Motor neuron (in vitro differentiated cells): ENCODE measurements around the gene COQ8B. TPM values are rescaled to one million over a fixed set of nuclear protein-coding genes. Genes with fewer than 3 reads are reported as not detected.

ENCODE experiments used
- ATAC-seq, 8 experiments: fragments of 200-7000 bp; cut with Tn5 transposase; replicated peaks in 6 of 8; 2 replicates each; pipeline ENCODE4 v1.8.0; 2021; ENCODE audit warnings: mild to moderate bottlenecking in 8 of 8, moderate library complexity in 8 of 8
- H3K27ac ChIP-seq, 2 donors: fragments of 250-450 bp; sonication (Bioruptor Pico); 2 replicates each; pipeline ENCODE4 v1.9.0; 2021; ENCODE audit warnings: antibody characterized with exemption in 2 of 2, mild to moderate bottlenecking in 2 of 2, moderate library complexity in 1 of 2
- H3K4me1 ChIP-seq, 2 donors: fragments of 250-450 bp; sonication (Bioruptor Pico); replicated peaks in 1 of 2; 2 replicates each; pipeline ENCODE4 v1.6.1; 2021; ENCODE audit warnings: antibody characterized with exemption in 2 of 2, mild to moderate bottlenecking in 2 of 2, moderate library complexity in 1 of 2
- H3K4me3 ChIP-seq, 5 donors: fragments of 250-450 bp; sonication (Bioruptor Pico); 2 replicates each; pipeline ENCODE4 v1.9.0; 2021; ENCODE audit warnings: antibody characterized with exemption in 5 of 5, mild to moderate bottlenecking in 5 of 5, moderate library complexity in 4 of 5
- WGBS, 10 experiments: fragments of 450-650 bp; shearing (Covaris generic); methylation state at CpG; one replicate each; pipeline ENCODE4 v1.0.0; 2022; 5-methylcytosine and 5-hydroxymethylcytosine counted together
- in situ Hi-C, 9 experiments: fragments of 400-800 bp; cut with MboI; loops; one replicate each; pipeline ENCODE4 v1.15.0; 2021; ENCODE audit warnings: low sequenced_read_pairs in 9 of 9, low pct_unique_long_range_greater_than_20kb in 2 of 9; ENCODE audit not compliant: unreplicated experiment in 9 of 9
- total RNA-seq, 8 experiments: library from RNA; unstranded; fragments of 300-600 nt; gene quantifications; 2 replicates each; pipeline versions ENCODE4 v1.2.3 to v1.2.4, GENCODE V29; 2022

The COQ8B gene
- total RNA-seq, 8 experiments from 2014 or later: 27.6 to 53.1 (median 32.8) TPM

DNA sequence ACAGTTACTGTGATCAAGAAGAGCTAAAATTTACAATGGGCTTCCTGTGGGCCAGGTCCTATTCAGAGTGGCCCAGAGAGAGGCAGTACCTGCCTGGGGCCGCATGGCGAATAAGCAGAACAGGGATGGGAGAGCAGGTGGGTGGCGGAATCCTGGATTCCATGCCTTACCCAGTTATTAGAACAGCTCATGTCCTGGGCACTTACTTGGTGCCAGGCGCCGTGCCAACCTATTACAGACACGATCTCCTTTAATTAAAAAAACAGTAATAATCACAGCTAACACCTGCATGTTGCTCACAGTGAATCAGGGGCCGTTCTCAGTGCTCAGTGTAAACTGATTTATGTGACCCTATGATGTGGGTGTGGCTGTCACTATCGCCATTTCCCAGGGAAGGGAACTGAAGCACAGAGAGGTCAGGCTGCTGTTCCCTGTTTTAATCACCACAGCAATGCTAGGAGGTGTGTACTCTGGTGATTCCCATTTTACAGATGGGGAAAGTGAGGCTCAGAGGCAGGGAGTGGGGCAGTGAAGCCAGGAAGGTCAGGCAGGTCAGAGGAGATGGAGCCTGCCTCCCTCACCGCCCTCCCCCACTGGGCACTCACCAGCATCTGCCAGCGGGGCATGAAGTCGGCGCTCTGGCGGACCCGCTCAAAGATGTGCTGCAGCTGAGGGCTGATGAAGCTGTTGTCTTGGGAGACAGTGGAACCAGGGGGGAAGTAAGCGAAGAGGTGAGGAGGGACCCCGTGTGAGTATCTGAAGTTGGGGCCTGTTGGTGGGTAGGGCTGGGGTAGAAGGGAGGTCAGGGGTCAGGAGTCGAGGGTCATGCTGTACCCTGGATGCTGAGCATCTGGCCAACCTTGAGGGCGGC is 12.0 kb downstream of the COQ8B start:
- no peak for ATAC-seq
- H3K4me3 ChIP-seq: no peak overlapping the region
- WGBS, 10 experiments: 68 to 100% (median 91%) methylated on average over 2 to 8 of the region's 18 CpGs; no CpG with 5 or more reads in 1 of the 10 experiments
- peaks cover 7 to 9% of the 10 kb centered on the region in 2 donors for H3K4me1 ChIP-seq
- H3K27ac ChIP-seq: no peak overlapping the region
- in situ Hi-C loops: no loop called here

GRCh38 chr19:40703029-40703755 is 13.5 kb downstream of the COQ8B start:
- Histone ChIP-seq H3K4me1 (peaks cover 7 to 9% of the 10 kb centered on the region in 2 donors), H3K4me3 (no peak overlapping the region), H3K27ac (peak overlapping the region; percentile 63 to 82)
- in situ Hi-C loops: no loop called here
- WGBS, 10 experiments: 64 to 100% (median 77%) methylated on average over 1 to 8 of the region's 24 CpGs; no CpG with 5 or more reads in 2 of the 10 experiments
- peak in 5 of 8 experiments; percentile 66 to 71 (median 69) for ATAC-seq

GRCh38 chr19:40702337-40703012 is 14.2 kb downstream of the COQ8B start:
- peak overlapping the region; percentile 63 to 82 for H3K27ac ChIP-seq
- 38 to 88% (median 47%) methylated on average over 2 to 7 of the region's 18 CpGs; no CpG with 5 or more reads in 4 of the 10 experiments for WGBS, 10 experiments
- ATAC-seq: peak; percentile 20 to 94 (median 92)
- H3K4me3 ChIP-seq: no peak overlapping the region
- peaks cover 7 to 9% of the 10 kb centered on the region in 2 donors for H3K4me1 ChIP-seq
- in situ Hi-C loops: no loop called here

DNA sequence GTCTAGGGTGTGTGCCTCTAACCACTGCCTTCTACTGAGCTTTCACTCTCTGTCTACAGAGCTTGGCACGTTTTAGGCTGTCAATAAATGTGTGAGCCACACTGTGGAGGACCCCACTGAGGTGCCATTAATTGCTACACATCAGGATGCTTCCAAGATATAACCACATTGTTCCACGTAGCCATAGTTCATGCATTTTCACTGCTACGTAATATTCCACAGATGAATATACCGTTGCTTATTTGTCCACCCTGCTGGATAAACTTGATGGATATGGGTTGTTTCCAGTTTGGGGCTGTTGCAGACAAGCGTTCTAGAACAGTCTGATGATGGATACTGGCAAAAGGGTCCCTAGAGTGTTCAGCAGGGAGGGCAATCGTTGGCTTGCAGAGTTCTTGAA is 14.9 kb downstream of the COQ8B start:
- Histone ChIP-seq H3K27ac (no peak overlapping the region), H3K4me1 (peaks cover 7 to 9% of the 10 kb centered on the region in 2 donors), H3K4me3 (no peak overlapping the region)
- ATAC-seq: no peak
- WGBS, 10 experiments: 87 to 100% (median 100%) methylated on average over 1 to 6 of the region's 6 CpGs; no CpG with 5 or more reads in 3 of the 10 experiments
- in situ Hi-C loops: no loop called here

- 80 to 100% (median 90%) methylated on average over 1 to 3 of the region's 9 CpGs; no CpG with 5 or more reads in 7 of the 10 experiments for WGBS, 10 experiments
Measured at GRCh38 chr19:40700083-40700482, 16.6 kb downstream of the COQ8B start.

DNA sequence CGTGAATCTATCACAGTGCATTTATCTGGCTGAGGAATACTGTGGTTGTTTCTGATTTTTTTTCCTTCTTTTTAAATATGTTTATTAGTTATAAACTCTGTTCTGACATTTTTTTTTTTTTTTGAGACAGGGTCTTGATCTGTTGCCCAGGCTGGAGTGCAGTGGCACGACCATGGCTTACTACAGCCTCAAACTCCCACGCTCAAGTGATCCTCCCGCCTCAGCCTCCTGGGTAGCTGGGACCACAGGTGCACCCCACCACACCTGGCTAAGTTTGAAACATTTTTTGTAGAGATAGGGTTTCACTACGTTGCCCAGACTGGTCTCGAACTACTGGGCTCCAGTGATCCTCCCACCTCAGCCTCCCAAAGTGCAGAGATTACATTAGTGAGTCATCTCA is 19.7 kb downstream of the COQ8B start:
- Histone ChIP-seq H3K27ac (no peak overlapping the region), H3K4me3 (no peak overlapping the region), H3K4me1 (peaks cover under 1 to 1% of the 10 kb centered on the region in 2 donors)
- ATAC-seq: no peak
- WGBS, 10 experiments: 80 to 100% (median 94%) methylated on average over 1 to 5 of the region's 6 CpGs
- in situ Hi-C loops: no loop called here

More at GRCh38 chr19:40700083-40700482, 16.6 kb downstream of the COQ8B start:
- Histone ChIP-seq H3K4me1 (peaks cover 7 to 9% of the 10 kb centered on the region in 2 donors), H3K4me3 (no peak overlapping the region), H3K27ac (no peak overlapping the region)
- in situ Hi-C loops: no loop called here
- no peak for ATAC-seq

DNA sequence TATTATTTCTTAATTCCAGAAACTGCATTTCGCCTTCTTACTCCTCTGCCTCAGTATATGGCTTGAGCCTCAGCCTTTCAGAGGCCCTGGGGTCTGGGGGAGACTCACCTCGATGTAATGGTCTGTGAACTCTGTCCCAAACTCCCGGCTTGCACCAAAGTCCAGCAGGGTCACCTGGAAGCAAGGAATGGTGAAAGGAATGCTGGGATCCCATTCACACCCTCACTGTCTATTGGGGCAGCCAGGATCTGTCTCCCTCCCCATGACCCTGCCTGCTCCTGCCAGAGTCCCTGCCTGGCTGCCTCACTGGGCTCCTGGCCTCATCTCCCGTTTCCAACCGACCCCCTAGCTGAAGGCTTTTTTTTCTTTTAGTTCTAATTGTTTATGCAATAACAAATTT is 20.8 kb downstream of the COQ8B start:
- H3K4me3 ChIP-seq: no peak overlapping the region
- 73 to 100% (median 94%) methylated on average over 1 to 4 of the region's 5 CpGs; no CpG with 5 or more reads in 1 of the 10 experiments for WGBS, 10 experiments
- H3K27ac ChIP-seq: no peak overlapping the region
- ATAC-seq: no peak
- H3K4me1 ChIP-seq: peaks cover 8 to 9% of the 10 kb centered on the region in 2 donors
- in situ Hi-C loops: no loop called here

GRCh38 chr19:40693896-40694295 is 22.8 kb downstream of the COQ8B start:
- no peak overlapping the region for H3K4me3 ChIP-seq
- 80 to 100% methylated on average over 1 of the region's 4 CpGs; no CpG with 5 or more reads in 8 of the 10 experiments for WGBS, 10 experiments
- in situ Hi-C loops: no loop called here
- no peak for ATAC-seq
- peaks cover 10% of the 10 kb centered on the region in 2 donors for H3K4me1 ChIP-seq
- H3K27ac ChIP-seq: no peak overlapping the region

GRCh38 chr19:40693150-40693788 is 23.4 kb downstream of the COQ8B start:
- Histone ChIP-seq H3K4me1 (peaks cover 16 to 17% of the 10 kb centered on the region in 2 donors), H3K4me3 (no peak overlapping the region), H3K27ac (no peak overlapping the region)
- in situ Hi-C loops: no loop called here
- 87 to 100% (median 100%) methylated on average over 1 to 4 of the region's 11 CpGs; no CpG with 5 or more reads in 5 of the 10 experiments for WGBS, 10 experiments
- no peak for ATAC-seq

DNA sequence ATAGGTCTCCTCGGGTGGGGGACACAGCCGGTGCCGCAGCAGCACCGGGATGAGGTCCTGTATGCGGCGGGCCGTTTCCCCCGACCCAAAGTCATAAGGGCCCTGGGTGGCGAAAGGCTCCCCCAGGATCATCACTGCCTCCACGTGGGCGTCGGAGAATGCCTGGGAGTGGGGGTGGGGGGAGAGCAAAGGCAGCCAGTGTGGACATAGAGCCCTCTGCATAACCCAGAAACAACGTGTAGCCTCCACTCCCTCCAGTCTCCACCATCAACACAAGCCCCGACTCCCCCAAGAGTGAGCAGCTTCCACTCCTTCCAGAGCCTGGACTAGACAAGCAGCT is 24.5 kb downstream of the COQ8B start:
- no peak for ATAC-seq
- WGBS, 10 experiments: 80% methylated on average over 2 of the region's 14 CpGs; no CpG with 5 or more reads in 9 of the 10 experiments
- in situ Hi-C loops: no loop called here
- Histone ChIP-seq H3K4me3 (no peak overlapping the region), H3K4me1 (peaks cover 22 to 23% of the 10 kb centered on the region in 2 donors), H3K27ac (peak overlapping the region in 1 of 2 donors; percentile 84)

- peak in 6 of 8 experiments; percentile 1 to 57 (median 54) for ATAC-seq
- peak overlapping the region; percentile 75 to 84 for H3K27ac ChIP-seq
- peak overlapping the region in 2 of 5 donors; percentile 64 to 81 for H3K4me3 ChIP-seq
- WGBS, 10 experiments: 80 to 93% methylated on average over 1 to 3 of the region's 24 CpGs; no CpG with 5 or more reads in 8 of the 10 experiments
- H3K4me1 ChIP-seq: peaks cover 22 to 23% of the 10 kb centered on the region in 2 donors
- in situ Hi-C loops: no loop called here
Measured at GRCh38 chr19:40691421-40692211, 25.1 kb downstream of the COQ8B start.
